ENCODE results near the gene NUP210L. TPM values are rescaled to one million over a fixed set of nuclear protein-coding genes. Genes with fewer than 3 reads are reported as not detected.

Gene NUP210L
- total and polyA plus RNA-seq, 9 donors, result 0.07 to 0.10 TPM; not detected in 7

DNA sequence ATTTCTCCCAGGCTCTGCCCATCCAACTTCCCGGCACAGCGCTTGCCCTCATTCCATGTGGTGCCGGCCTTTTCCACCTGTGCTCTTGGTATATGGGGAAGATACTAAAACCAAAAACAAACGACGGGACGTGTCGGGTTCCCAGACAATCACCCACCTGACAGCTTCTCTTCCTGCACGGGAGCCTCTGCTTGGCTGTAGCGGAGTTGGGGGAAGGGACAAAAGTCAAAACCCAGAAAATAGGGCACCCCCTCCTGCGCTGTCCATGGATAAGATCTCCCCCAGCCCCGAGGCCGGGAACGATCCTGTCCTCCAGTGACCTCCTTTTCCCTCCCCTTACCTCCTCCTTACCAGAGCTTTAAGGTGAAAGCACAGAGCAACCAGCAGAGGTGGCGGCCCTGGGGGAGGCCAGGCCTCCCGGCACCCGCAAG, 178.0 kb downstream of the NUP210L start:
- Histone ChIP-seq H3K4me3 (peak overlapping the region; percentile 85), H3K27ac (peak overlapping the region; percentile 25 to 73), H3K27me3 (no peaks in the 10 kb centered on the region), H3K4me1 (ENCODE audit: insufficient read depth) (peaks cover 4% of the 10 kb centered on the region), H3K36me3 (no peaks in the 10 kb centered on the region), H3K9me3 (no peaks in the 10 kb centered on the region)
- 0 to 2% (median 1%) methylated on average over 16 of the region's 16 CpGs for WGBS, 3 donors
- intact Hi-C loops (cut with DNase I), result loop anchor here in 1 of 4 donors (5.0 kb wide), 1 partner anchor 295 kb away; no protein-coding TSS in a partner anchor
- no peak for DNase-seq
- TF ChIP-seq EP300 (IDR thresholded peaks at IDR 0.05), result no peak
- TF ChIP-seq POLR2A (IDR thresholded peaks at IDR 0.05), result no peak
- TF ChIP-seq, protein P1, sequence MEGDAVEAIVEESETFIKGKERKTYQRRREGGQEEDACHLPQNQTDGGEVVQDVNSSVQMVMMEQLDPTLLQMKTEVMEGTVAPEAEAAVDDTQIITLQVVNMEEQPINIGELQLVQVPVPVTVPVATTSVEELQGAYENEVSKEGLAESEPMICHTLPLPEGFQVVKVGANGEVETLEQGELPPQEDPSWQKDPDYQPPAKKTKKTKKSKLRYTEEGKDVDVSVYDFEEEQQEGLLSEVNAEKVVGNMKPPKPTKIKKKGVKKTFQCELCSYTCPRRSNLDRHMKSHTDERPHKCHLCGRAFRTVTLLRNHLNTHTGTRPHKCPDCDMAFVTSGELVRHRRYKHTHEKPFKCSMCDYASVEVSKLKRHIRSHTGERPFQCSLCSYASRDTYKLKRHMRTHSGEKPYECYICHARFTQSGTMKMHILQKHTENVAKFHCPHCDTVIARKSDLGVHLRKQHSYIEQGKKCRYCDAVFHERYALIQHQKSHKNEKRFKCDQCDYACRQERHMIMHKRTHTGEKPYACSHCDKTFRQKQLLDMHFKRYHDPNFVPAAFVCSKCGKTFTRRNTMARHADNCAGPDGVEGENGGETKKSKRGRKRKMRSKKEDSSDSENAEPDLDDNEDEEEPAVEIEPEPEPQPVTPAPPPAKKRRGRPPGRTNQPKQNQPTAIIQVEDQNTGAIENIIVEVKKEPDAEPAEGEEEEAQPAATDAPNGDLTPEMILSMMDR (IDR thresholded peaks at IDR 0.05), result no peak

DNA sequence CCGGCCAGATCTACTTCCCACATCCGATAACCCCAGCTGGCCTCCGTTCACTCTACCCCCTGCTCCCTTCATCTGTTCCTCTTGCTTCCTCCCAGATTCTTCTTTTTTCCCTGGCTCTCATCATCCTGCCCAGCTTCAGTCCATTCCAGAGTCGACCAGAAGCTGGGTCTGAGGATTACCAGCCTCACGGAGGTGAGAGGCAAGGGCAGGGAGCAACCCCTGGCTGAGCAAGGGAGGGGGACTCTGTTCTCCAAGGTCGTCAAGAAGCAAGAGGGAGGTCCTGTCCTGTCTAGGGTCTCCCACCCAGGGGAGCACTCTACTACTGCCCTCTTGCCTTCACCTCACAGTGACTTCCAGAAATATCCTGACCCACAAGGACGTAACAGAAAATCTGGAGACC, 181.3 kb downstream of the NUP210L start:
- no peak for DNase-seq
- TF ChIP-seq, protein P1 (IDR thresholded peaks at IDR 0.05), result no peak
- TF ChIP-seq POLR2A (IDR thresholded peaks at IDR 0.05) (no peak), EP300 (IDR thresholded peaks at IDR 0.05) (no peak)
- 57 to 69% (median 58%) methylated on average over 7 of the region's 7 CpGs for WGBS, 3 donors
- H3K36me3 ChIP-seq, result no peaks in the 10 kb centered on the region
- H3K4me1 ChIP-seq (ENCODE audit: insufficient read depth), result peaks cover 5% of the 10 kb centered on the region
- H3K27me3 ChIP-seq, result no peaks in the 10 kb centered on the region
- no peaks in the 10 kb centered on the region for H3K9me3 ChIP-seq
- no peak overlapping the region for H3K4me3 ChIP-seq
- intact Hi-C loops (cut with DNase I), result no loop called here
- H3K27ac ChIP-seq, result no peak overlapping the region

- Histone ChIP-seq H3K4me3 (no peak overlapping the region), H3K4me1 (ENCODE audit: insufficient read depth) (peaks cover 4% of the 10 kb centered on the region), H3K9me3 (no peaks in the 10 kb centered on the region), H3K27ac (no peak overlapping the region), H3K27me3 (no peaks in the 10 kb centered on the region), H3K36me3 (no peaks in the 10 kb centered on the region)
- no peak for TF ChIP-seq EP300 (IDR thresholded peaks at IDR 0.05)
- TF ChIP-seq, protein P1 (IDR thresholded peaks at IDR 0.05), result no peak
- no peak for DNase-seq
- WGBS, 3 donors, result 89 to 91% (median 89%) methylated on average over 3 of the region's 3 CpGs
- intact Hi-C loops (cut with DNase I), result no loop called here
Measured at GRCh38 chr1:153973071-153973470, 181.8 kb downstream of the NUP210L start.

- H3K4me1 ChIP-seq (ENCODE audit: insufficient read depth), result peaks cover 4% of the 10 kb centered on the region
- no peaks in the 10 kb centered on the region for H3K27me3 ChIP-seq
- H3K27ac ChIP-seq, result no peak overlapping the region
- intact Hi-C loops (cut with DNase I), result no loop called here
- no peak for DNase-seq
- 48 to 79% (median 51%) methylated on average over 2 of the region's 2 CpGs for WGBS, 3 donors
- no peak overlapping the region for H3K4me3 ChIP-seq
- H3K36me3 ChIP-seq, result no peaks in the 10 kb centered on the region
- no peaks in the 10 kb centered on the region for H3K9me3 ChIP-seq
- TF ChIP-seq EP300 (IDR thresholded peaks at IDR 0.05) (no peak), POLR2A (IDR thresholded peaks at IDR 0.05) (no peak)
- TF ChIP-seq, protein P1 (IDR thresholded peaks at IDR 0.05), result no peak
Measured at GRCh38 chr1:153970346-153970745, 184.5 kb downstream of the NUP210L start.
